HG02588 (cell line): ENCODE measurements around the gene COIL.

ENCODE experiments used
- ATAC-seq: cut with Tn5 transposase; IDR thresholded peaks from one replicate; pipeline ENCODE4 v1.9.1; 2021; ENCODE audit warnings: mild to moderate bottlenecking, moderate library complexity; ENCODE audit not compliant: unreplicated experiment

Gene COIL

GRCh38 chr17:56912105-56912999, 48.5 kb downstream of the COIL start:
- no peak for ATAC-seq

GRCh38 chr17:56910509-56911235, 50.2 kb downstream of the COIL start:
- no peak for ATAC-seq

- ATAC-seq = no peak
Measured at GRCh38 chr17:56909742-56910508, 50.9 kb downstream of the COIL start.

GRCh38 chr17:56908001-56908542, 52.8 kb downstream of the COIL start:
- peak; percentile 81 for ATAC-seq

GRCh38 chr17:56903560-56903959, 57.3 kb downstream of the COIL start:
- no peak for ATAC-seq

- no peak for ATAC-seq
Measured at GRCh38 chr17:56902348-56902747, 58.5 kb downstream of the COIL start.

- ATAC-seq = no peak
Measured at GRCh38 chr17:56899403-56899802, 61.4 kb downstream of the COIL start.

GRCh38 chr17:56898874-56899273, 62.0 kb downstream of the COIL start:
- no peak for ATAC-seq

- ATAC-seq = no peak
Measured at GRCh38 chr17:56897646-56898424, 63.0 kb downstream of the COIL start.

GRCh38 chr17:56896968-56897359, 63.9 kb downstream of the COIL start:
- no peak for ATAC-seq

GRCh38 chr17:56896217-56896967, 64.5 kb downstream of the COIL start:
- ATAC-seq = no peak

- no peak for ATAC-seq
Measured at GRCh38 chr17:56894859-56895455, 65.9 kb downstream of the COIL start.

- no peak for ATAC-seq
Measured at GRCh38 chr17:56893503-56893902, 67.3 kb downstream of the COIL start.

GRCh38 chr17:56892333-56892732, 68.5 kb downstream of the COIL start:
- ATAC-seq = no peak

GRCh38 chr17:56891751-56892150, 69.1 kb downstream of the COIL start:
- no peak for ATAC-seq

- no peak for ATAC-seq
Measured at GRCh38 chr17:56890906-56891674, 69.8 kb downstream of the COIL start.

- ATAC-seq = no peak
Measured at GRCh38 chr17:56890390-56890789, 70.5 kb downstream of the COIL start.
